Measurements from ENCODE around the gene AFG3L2. TPM values are rescaled to one million over a fixed set of nuclear protein-coding genes. Genes with fewer than 3 reads are reported as not detected.

The AFG3L2 gene
- total RNA-seq, 4 donors from 2014 or later, result 39.8 to 47.7 (median 41.7) TPM

- no peak overlapping the region for H3K4me3 ChIP-seq
- intact Hi-C loops (cut with DNase I), result no loop called here
- H3K27ac ChIP-seq (replicated peaks in 1 of 4), result no peak overlapping the region
- DNase-seq (ENCODE audit: extremely low spot score), result no peak
- H3K27me3 ChIP-seq, result peaks cover 0 to 4% (median 0%) of the 10 kb centered on the region in 4 donors
- H3K36me3 ChIP-seq, result no peaks in the 10 kb centered on the region
- TF ChIP-seq EP300 (IDR thresholded peaks at IDR 0.05), result no peak
- 100% methylated on average over 1 of the region's 2 CpGs for WGBS
- H3K9me3 ChIP-seq, result no peaks in the 10 kb centered on the region
- H3K4me1 ChIP-seq, result peaks cover 16 to 25% (median 24%) of the 10 kb centered on the region in 4 donors
Observed at GRCh38 chr18:12290086-12290485, 86.9 kb downstream of the AFG3L2 start.

- no peaks in the 10 kb centered on the region for H3K9me3 ChIP-seq
- WGBS, result 20% methylated on average over 10 of the region's 10 CpGs
- TF ChIP-seq CTCF (IDR thresholded peaks at IDR 0.05) (no peak), POLR2AphosphoS5 (IDR thresholded peaks at IDR 0.05) (no peak), POLR2A (IDR thresholded peaks at IDR 0.05; ENCODE audit: low read depth) (no peak), EP300 (IDR thresholded peaks at IDR 0.05) (no peak)
- peak overlapping the region; percentile 52 to 72 (median 56) for H3K4me3 ChIP-seq
- no peak for DNase-seq (ENCODE audit: extremely low spot score)
- H3K27me3 ChIP-seq, result peaks cover 0 to 4% (median 0%) of the 10 kb centered on the region in 4 donors
- intact Hi-C loops (cut with DNase I), result no loop called here
- peak overlapping the region; percentile 81 to 95 (median 86) for H3K27ac ChIP-seq (replicated peaks in 1 of 4)
- H3K36me3 ChIP-seq, result no peaks in the 10 kb centered on the region
- H3K4me1 ChIP-seq, result peaks cover 16 to 25% (median 24%) of the 10 kb centered on the region in 4 donors
Observed at GRCh38 chr18:12288403-12288755, 88.6 kb downstream of the AFG3L2 start.

GRCh38 chr18:12287684-12288402 is 89.2 kb downstream of the AFG3L2 start:
- no peaks in the 10 kb centered on the region for H3K36me3 ChIP-seq
- no peaks in the 10 kb centered on the region for H3K9me3 ChIP-seq
- H3K27me3 ChIP-seq, result peaks cover 0 to 4% (median 0%) of the 10 kb centered on the region in 4 donors
- H3K4me3 ChIP-seq, result peak overlapping the region; percentile 52 to 72 (median 56)
- WGBS, result 3% methylated on average over 24 of the region's 41 CpGs
- peaks cover 16 to 27% (median 24%) of the 10 kb centered on the region in 4 donors for H3K4me1 ChIP-seq
- DNase-seq (ENCODE audit: extremely low spot score), result no peak
- peak overlapping the region; percentile 81 to 95 (median 86) for H3K27ac ChIP-seq (replicated peaks in 1 of 4)
- TF ChIP-seq POLR2A (IDR thresholded peaks at IDR 0.05; ENCODE audit: low read depth) (peak; percentile 29), CTCF (IDR thresholded peaks at IDR 0.05) (no peak), POLR2AphosphoS5 (IDR thresholded peaks at IDR 0.05) (peak; percentile 81 to 98)
- intact Hi-C loops (cut with DNase I), result no loop called here

- intact Hi-C loops (cut with DNase I), result no loop called here
- H3K27ac ChIP-seq (replicated peaks in 1 of 4), result peak overlapping the region; percentile 81 to 95 (median 86)
- 48% methylated on average over 5 of the region's 37 CpGs for WGBS
- no peak for DNase-seq (ENCODE audit: extremely low spot score)
- H3K4me3 ChIP-seq, result peak overlapping the region; percentile 52 to 72 (median 56)
- H3K36me3 ChIP-seq, result no peaks in the 10 kb centered on the region
- H3K27me3 ChIP-seq, result peaks cover 0 to 4% (median 0%) of the 10 kb centered on the region in 4 donors
- TF ChIP-seq CTCF (IDR thresholded peaks at IDR 0.05), result no peak
- TF ChIP-seq POLR2A (IDR thresholded peaks at IDR 0.05; ENCODE audit: low read depth), result no peak
- no peak for TF ChIP-seq POLR2AphosphoS5 (IDR thresholded peaks at IDR 0.05)
- no peak for TF ChIP-seq EP300 (IDR thresholded peaks at IDR 0.05)
- peaks cover 16 to 30% (median 27%) of the 10 kb centered on the region in 4 donors for H3K4me1 ChIP-seq
- no peaks in the 10 kb centered on the region for H3K9me3 ChIP-seq
Observed at GRCh38 chr18:12287131-12287681, 89.8 kb downstream of the AFG3L2 start.

GRCh38 chr18:12283666-12284065 is 93.4 kb downstream of the AFG3L2 start:
- WGBS, result 77% methylated on average over 1 of the region's 1 CpG
- peaks cover 12 to 53% (median 50%) of the 10 kb centered on the region in 4 donors for H3K4me1 ChIP-seq
- no peaks in the 10 kb centered on the region for H3K36me3 ChIP-seq
- intact Hi-C loops (cut with DNase I), result no loop called here
- no peak overlapping the region for H3K4me3 ChIP-seq
- no peaks in the 10 kb centered on the region for H3K9me3 ChIP-seq
- no peak for TF ChIP-seq POLR2AphosphoS5 (IDR thresholded peaks at IDR 0.05)
- TF ChIP-seq POLR2A (IDR thresholded peaks at IDR 0.05; ENCODE audit: low read depth), result no peak
- no peak for TF ChIP-seq EP300 (IDR thresholded peaks at IDR 0.05)
- no peak for TF ChIP-seq CTCF (IDR thresholded peaks at IDR 0.05)
- peak overlapping the region in 1 of 4 donors; percentile 33 for H3K27ac ChIP-seq (replicated peaks in 1 of 4)
- DNase-seq (ENCODE audit: extremely low spot score), result no peak
- peaks cover 0 to 4% (median 0%) of the 10 kb centered on the region in 4 donors for H3K27me3 ChIP-seq

Data from esophagus muscularis mucosa (tissue), 4 donors.